Brain microvascular endothelial cell (primary cell): ENCODE results near the gene OR2D3.

Experiments
- DNase-seq: peaks from one replicate; pipeline ENCODE4 v3.0.0-alpha.2; 2020
- H3K27ac ChIP-seq: fragments of 250-450 bp; sonication (Bioruptor Pico); 2 replicates; pipeline ENCODE4 v1.5.1; 2020; ENCODE audit warnings: mild to moderate bottlenecking, moderate library complexity
- H3K27me3 ChIP-seq: fragments of 250-450 bp; sonication (Bioruptor Pico); replicated peaks from 2 replicates; pipeline ENCODE4 v1.5.1; 2020; ENCODE audit warnings: mild to moderate bottlenecking
- H3K36me3 ChIP-seq: fragments of 250-450 bp; sonication (Bioruptor Pico); replicated peaks from 2 replicates; pipeline ENCODE4 v1.5.1; 2020; ENCODE audit warnings: mild to moderate bottlenecking
- H3K4me3 ChIP-seq: 2 replicates; pipeline ENCODE4 v1.5.1; 2011; ENCODE audit warnings: low read depth, mild to moderate bottlenecking, control low read depth, low read length, moderate library complexity
- in situ Hi-C: cut with HindIII; loops from 2 replicates; pipeline ENCODE4 v1.10.0; 2017; ENCODE audit warnings: low sequenced_read_pairs, low pct_ligation_motif_present
- TF ChIP-seq, protein P1 (sequence below): IDR thresholded peaks from 2 replicates; pipeline ENCODE4 v1.5.1; 2011; ENCODE audit warnings: low read depth, mild to moderate bottlenecking, moderate library complexity, low read length, control low read depth, inconsistent platforms; ENCODE audit errors: missing control alignments

The OR2D3 gene

DNA sequence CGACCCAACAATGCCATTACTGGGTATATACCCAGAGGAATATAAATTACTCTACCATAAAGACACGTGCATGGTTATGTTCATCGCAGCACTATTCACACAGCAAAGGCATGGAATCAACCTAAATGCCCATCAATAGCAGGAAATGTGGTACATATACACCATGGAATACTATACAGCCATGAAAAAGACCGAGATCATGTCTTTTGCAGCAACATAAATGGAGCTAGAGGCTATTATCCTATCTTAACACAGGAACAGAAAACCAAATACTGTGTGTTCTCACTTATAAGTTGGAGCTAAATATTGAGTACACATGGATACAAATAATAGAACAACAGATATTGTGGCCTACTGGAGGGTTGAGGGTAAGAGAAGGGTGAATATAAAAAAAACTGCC is 32.0 kb upstream of the OR2D3 start:
- Histone ChIP-seq H3K36me3 (no peaks in the 10 kb centered on the region), H3K27me3 (no peaks in the 10 kb centered on the region), H3K4me3 (no peak overlapping the region), H3K27ac (no peak overlapping the region)
- no peak for DNase-seq
- TF ChIP-seq, protein P1, sequence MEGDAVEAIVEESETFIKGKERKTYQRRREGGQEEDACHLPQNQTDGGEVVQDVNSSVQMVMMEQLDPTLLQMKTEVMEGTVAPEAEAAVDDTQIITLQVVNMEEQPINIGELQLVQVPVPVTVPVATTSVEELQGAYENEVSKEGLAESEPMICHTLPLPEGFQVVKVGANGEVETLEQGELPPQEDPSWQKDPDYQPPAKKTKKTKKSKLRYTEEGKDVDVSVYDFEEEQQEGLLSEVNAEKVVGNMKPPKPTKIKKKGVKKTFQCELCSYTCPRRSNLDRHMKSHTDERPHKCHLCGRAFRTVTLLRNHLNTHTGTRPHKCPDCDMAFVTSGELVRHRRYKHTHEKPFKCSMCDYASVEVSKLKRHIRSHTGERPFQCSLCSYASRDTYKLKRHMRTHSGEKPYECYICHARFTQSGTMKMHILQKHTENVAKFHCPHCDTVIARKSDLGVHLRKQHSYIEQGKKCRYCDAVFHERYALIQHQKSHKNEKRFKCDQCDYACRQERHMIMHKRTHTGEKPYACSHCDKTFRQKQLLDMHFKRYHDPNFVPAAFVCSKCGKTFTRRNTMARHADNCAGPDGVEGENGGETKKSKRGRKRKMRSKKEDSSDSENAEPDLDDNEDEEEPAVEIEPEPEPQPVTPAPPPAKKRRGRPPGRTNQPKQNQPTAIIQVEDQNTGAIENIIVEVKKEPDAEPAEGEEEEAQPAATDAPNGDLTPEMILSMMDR, result no peak
- in situ Hi-C loops, result no loop called here

DNA sequence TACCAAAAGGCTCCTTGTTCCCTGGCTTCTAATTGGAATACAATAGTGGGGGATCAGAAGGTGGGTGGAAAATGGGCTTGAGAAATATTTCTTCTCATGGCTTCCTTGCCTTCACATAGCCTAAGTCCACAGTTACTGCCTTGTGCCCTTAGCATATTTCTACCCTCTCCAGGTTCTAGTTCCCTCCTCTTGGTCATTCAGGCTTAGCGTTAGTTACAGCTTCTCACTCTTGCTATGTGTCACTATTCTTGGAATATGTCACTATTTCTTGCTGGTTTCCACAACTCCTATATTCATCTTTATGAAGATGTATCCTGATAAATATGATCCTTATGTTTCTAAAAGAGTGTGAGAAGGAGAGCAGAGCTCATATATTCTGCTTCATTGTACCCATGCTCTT is 31.0 kb upstream of the OR2D3 start:
- in situ Hi-C loops, result no loop called here
- H3K27ac ChIP-seq, result no peak overlapping the region
- H3K36me3 ChIP-seq, result no peaks in the 10 kb centered on the region
- no peaks in the 10 kb centered on the region for H3K27me3 ChIP-seq
- TF ChIP-seq, protein P1, result no peak
- DNase-seq, result no peak
- H3K4me3 ChIP-seq, result no peak overlapping the region

DNA sequence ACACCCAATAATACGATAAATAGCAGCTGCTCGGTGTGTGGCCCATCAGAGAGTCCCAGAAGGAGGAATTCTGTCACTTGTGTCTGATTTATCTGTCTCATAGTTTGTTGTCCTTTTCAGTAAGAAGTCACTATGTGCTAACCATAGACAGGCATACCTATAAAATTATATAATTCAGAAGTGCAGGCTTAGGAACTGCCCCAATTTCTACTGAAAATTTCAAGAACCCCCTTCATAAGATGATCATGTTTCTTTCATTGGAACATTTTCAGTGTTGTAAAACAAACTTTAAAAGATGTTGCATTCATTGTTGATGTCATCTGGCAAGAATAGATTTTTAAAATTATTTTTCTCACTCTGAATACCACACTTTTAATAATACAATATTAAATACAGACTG is 28.4 kb upstream of the OR2D3 start, which contains the start of gene OR2D2:
OR2D2 (minus strand) TSS at position 101 of the 400 bp plus-strand sequence; CDS start at position 101, 0 bp downstream.
- Histone ChIP-seq H3K4me3 (no peak within 1 kb of the TSS), H3K27ac (no peak within 1 kb of the TSS), H3K36me3 (no peaks in the 10 kb centered on the region), H3K27me3 (no peaks in the 10 kb centered on the region)
- TF ChIP-seq, protein P1, result no peak
- in situ Hi-C loops, result no loop called here
- no peak for DNase-seq

DNA sequence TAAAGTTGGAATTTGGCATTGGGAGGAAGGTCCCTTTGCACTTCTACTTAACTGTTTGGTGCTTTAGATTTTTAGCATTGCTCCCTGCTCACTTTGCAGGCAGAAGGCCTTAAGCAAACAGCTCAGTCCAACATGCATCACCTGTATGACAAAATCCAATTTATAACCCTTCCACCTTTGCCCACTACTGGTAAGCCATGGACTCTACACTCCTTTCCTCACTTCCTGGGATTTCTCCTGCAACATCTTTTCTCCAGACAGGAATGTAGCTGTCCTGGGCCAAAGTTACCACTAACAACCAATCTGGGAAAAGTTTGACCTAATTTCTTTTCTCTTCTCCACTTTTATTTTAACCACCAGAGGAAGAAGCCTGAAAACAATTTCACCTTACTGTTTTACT is 26.7 kb upstream of the OR2D3 start:
- Histone ChIP-seq H3K36me3 (no peaks in the 10 kb centered on the region), H3K27ac (no peak overlapping the region), H3K27me3 (no peaks in the 10 kb centered on the region), H3K4me3 (no peak overlapping the region)
- TF ChIP-seq, protein P1, result no peak
- in situ Hi-C loops, result no loop called here
- no peak for DNase-seq

DNA sequence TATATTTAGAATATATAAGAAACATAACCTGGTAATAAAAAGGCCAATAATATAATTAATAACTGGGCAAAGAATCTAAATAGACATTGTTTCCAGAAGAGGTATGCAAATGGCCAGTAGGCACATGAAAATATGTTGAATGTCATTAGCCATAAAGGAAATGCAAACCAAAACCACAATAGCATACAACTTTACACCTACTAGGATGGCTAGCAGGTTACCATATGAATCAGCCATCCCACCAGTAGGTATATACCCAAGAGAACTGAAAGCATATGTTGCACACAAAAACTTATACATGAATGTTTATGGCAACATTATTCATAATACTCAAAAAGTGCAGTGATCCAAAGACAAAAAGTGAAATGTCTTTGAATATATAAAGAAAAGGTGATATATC is 25.8 kb upstream of the OR2D3 start:
- TF ChIP-seq, protein P1, result no peak
- DNase-seq, result no peak
- Histone ChIP-seq H3K36me3 (no peaks in the 10 kb centered on the region), H3K27ac (no peak overlapping the region), H3K4me3 (no peak overlapping the region), H3K27me3 (no peaks in the 10 kb centered on the region)
- in situ Hi-C loops, result no loop called here

DNA sequence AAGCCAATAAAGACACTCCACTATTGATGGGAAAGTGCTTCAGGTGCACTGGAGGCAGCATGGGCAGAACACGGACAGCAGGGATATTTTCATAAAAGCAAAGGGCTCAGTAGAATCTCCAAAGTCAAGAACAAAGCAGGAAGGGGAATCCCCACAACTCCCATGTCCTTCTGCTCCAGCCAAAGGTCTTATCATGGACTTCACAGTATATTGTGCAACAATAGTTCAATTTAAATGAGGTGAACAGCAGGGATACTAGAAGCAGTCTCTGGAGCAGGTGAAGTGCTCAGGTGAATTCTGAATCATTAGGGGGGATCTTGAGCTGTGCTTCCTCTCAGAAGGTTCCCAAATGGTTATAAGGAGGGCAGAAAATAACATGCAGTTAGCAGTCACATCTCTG is 21.9 kb upstream of the OR2D3 start:
- Histone ChIP-seq H3K36me3 (no peaks in the 10 kb centered on the region), H3K27me3 (no peaks in the 10 kb centered on the region), H3K4me3 (no peak overlapping the region), H3K27ac (no peak overlapping the region)
- no peak for DNase-seq
- in situ Hi-C loops, result no loop called here
- TF ChIP-seq, protein P1, result no peak
